Brain microvascular endothelial cell (primary cell): ENCODE data around the gene FIS1.
"Not testable (repeated sequence)": the region's sequence is repeated elsewhere in the genome, so short reads cannot be mapped to it uniquely, and the experiment has no call there.

Source experiments
- DNase-seq: peaks from one replicate; pipeline ENCODE4 v3.0.0-alpha.2; 2020
- H3K27ac ChIP-seq: fragments of 250-450 bp; sonication (Bioruptor Pico); 2 replicates; pipeline ENCODE4 v1.5.1; 2020; ENCODE audit warnings: mild to moderate bottlenecking, moderate library complexity
- H3K27me3 ChIP-seq: fragments of 250-450 bp; sonication (Bioruptor Pico); replicated peaks from 2 replicates; pipeline ENCODE4 v1.5.1; 2020; ENCODE audit warnings: mild to moderate bottlenecking
- H3K36me3 ChIP-seq: fragments of 250-450 bp; sonication (Bioruptor Pico); replicated peaks from 2 replicates; pipeline ENCODE4 v1.5.1; 2020; ENCODE audit warnings: mild to moderate bottlenecking
- H3K4me3 ChIP-seq: 2 replicates; pipeline ENCODE4 v1.5.1; 2011; ENCODE audit warnings: low read depth, mild to moderate bottlenecking, control low read depth, low read length, moderate library complexity
- CTCF ChIP-seq: IDR thresholded peaks from 2 replicates; pipeline ENCODE4 v1.5.1; 2011; ENCODE audit warnings: low read depth, mild to moderate bottlenecking, moderate library complexity, low read length, control low read depth, inconsistent platforms; ENCODE audit errors: missing control alignments
- in situ Hi-C: cut with HindIII; loops from 2 replicates; pipeline ENCODE4 v1.10.0; 2017; ENCODE audit warnings: low sequenced_read_pairs, low pct_ligation_motif_present

Gene FIS1

GRCh38 chr7:101273206-101273605 lies 28.3 kb upstream of the FIS1 start:
- H3K27me3 ChIP-seq = peaks cover 2% of the 10 kb centered on the region
- in situ Hi-C loops = no loop called here
- DNase-seq = no peak
- H3K27ac ChIP-seq = no peak overlapping the region
- no peak for TF ChIP-seq CTCF
- no peaks in the 10 kb centered on the region for H3K36me3 ChIP-seq
- no peak overlapping the region for H3K4me3 ChIP-seq

- H3K4me3 ChIP-seq = no peak overlapping the region
- no peaks in the 10 kb centered on the region for H3K36me3 ChIP-seq
- H3K27ac ChIP-seq = no peak overlapping the region
- TF ChIP-seq CTCF = no peak
- H3K27me3 ChIP-seq = peaks cover 2% of the 10 kb centered on the region
- in situ Hi-C loops = no loop called here
- DNase-seq = no peak
These were observed 26.1 kb upstream of the FIS1 start for GRCh38 chr7:101271021-101271420.

GRCh38 chr7:101269664-101270063 lies 24.8 kb upstream of the FIS1 start:
- Histone ChIP-seq H3K4me3 (no peak overlapping the region), H3K27ac (no peak overlapping the region), H3K27me3 (no peaks in the 10 kb centered on the region), H3K36me3 (no peaks in the 10 kb centered on the region)
- DNase-seq = no peak
- TF ChIP-seq CTCF = no peak
- in situ Hi-C loops = no loop called here

GRCh38 chr7:101265622-101266516 lies 21.0 kb upstream of the FIS1 start:
- TF ChIP-seq CTCF = no peak
- in situ Hi-C loops = no loop called here
- DNase-seq = no peak
- Histone ChIP-seq H3K4me3 (no peak overlapping the region), H3K27ac (no peak overlapping the region), H3K36me3 (no peaks in the 10 kb centered on the region), H3K27me3 (no peaks in the 10 kb centered on the region)

GRCh38 chr7:101264102-101264706 lies 19.3 kb upstream of the FIS1 start:
- H3K27ac ChIP-seq, H3K4me3 ChIP-seq, H3K27me3 ChIP-seq, H3K36me3 ChIP-seq, DNase-seq, in situ Hi-C loops: not testable (repeated sequence)

- no peak for TF ChIP-seq CTCF
- in situ Hi-C loops = no loop called here
- Histone ChIP-seq H3K27ac (no peak overlapping the region), H3K36me3 (no peaks in the 10 kb centered on the region), H3K27me3 (no peaks in the 10 kb centered on the region), H3K4me3 (no peak overlapping the region)
- DNase-seq = no peak
These were observed 13.4 kb upstream of the FIS1 start for GRCh38 chr7:101258243-101258731.
